Measurements from ENCODE around the gene CARD11. TPM values are rescaled to one million over a fixed set of nuclear protein-coding genes. Genes with fewer than 3 reads are reported as not detected.

The CARD11 gene
- total and polyA plus RNA-seq, 2 experiments from 2014 or later = 0.15 TPM; not detected in 1

GRCh38 chr7:3083350-3083749 is 39.7 kb upstream of the CARD11 start:
- no peak overlapping the region for H3K4me3 ChIP-seq
- H3K9me3 ChIP-seq (ENCODE audit: low read depth) = no peaks in the 10 kb centered on the region
- no peaks in the 10 kb centered on the region for H3K27me3 ChIP-seq
- H3K36me3 ChIP-seq = no peaks in the 10 kb centered on the region
- no peak for DNase-seq (ENCODE audit: low read depth in 1 of 2, low spot score in 1 of 2)
- H3K27ac ChIP-seq = no peak overlapping the region
- no peak for TF ChIP-seq CTCF (IDR thresholded peaks at IDR 0.05; ENCODE audit: low read depth, low read length)
- no peaks in the 10 kb centered on the region for H3K4me1 ChIP-seq (ENCODE audit: low read depth)

GRCh38 chr7:3082831-3083230 is 39.2 kb upstream of the CARD11 start:
- Histone ChIP-seq H3K27me3 (no peaks in the 10 kb centered on the region), H3K9me3 (ENCODE audit: low read depth) (no peaks in the 10 kb centered on the region), H3K4me1 (ENCODE audit: low read depth) (no peaks in the 10 kb centered on the region), H3K4me3 (no peak overlapping the region), H3K36me3 (no peaks in the 10 kb centered on the region), H3K27ac (no peak overlapping the region)
- no peak for DNase-seq (ENCODE audit: low read depth in 1 of 2, low spot score in 1 of 2)
- TF ChIP-seq CTCF (IDR thresholded peaks at IDR 0.05; ENCODE audit: low read depth, low read length) = no peak

- no peak overlapping the region for H3K27ac ChIP-seq
- no peak for TF ChIP-seq CTCF (IDR thresholded peaks at IDR 0.05; ENCODE audit: low read depth, low read length)
- H3K27me3 ChIP-seq = no peaks in the 10 kb centered on the region
- DNase-seq (ENCODE audit: low read depth in 1 of 2, low spot score in 1 of 2) = no peak
- no peak overlapping the region for H3K4me3 ChIP-seq
- no peaks in the 10 kb centered on the region for H3K9me3 ChIP-seq (ENCODE audit: low read depth)
- H3K4me1 ChIP-seq (ENCODE audit: low read depth) = no peaks in the 10 kb centered on the region
- H3K36me3 ChIP-seq = no peaks in the 10 kb centered on the region
Measured at GRCh38 chr7:3082386-3082785, 38.7 kb upstream of the CARD11 start.

GRCh38 chr7:3080106-3080505 is 36.4 kb upstream of the CARD11 start:
- Histone ChIP-seq H3K36me3 (no peaks in the 10 kb centered on the region), H3K4me1 (ENCODE audit: low read depth) (no peaks in the 10 kb centered on the region)

GRCh38 chr7:3078514-3078913 is 34.8 kb upstream of the CARD11 start:
- Histone ChIP-seq H3K4me1 (ENCODE audit: low read depth) (no peaks in the 10 kb centered on the region), H3K27me3 (no peaks in the 10 kb centered on the region), H3K27ac (no peak overlapping the region), H3K9me3 (ENCODE audit: low read depth) (no peaks in the 10 kb centered on the region), H3K4me3 (no peak overlapping the region), H3K36me3 (no peaks in the 10 kb centered on the region)
- no peak for DNase-seq (ENCODE audit: low read depth in 1 of 2, low spot score in 1 of 2)
- TF ChIP-seq CTCF (IDR thresholded peaks at IDR 0.05; ENCODE audit: low read depth, low read length) = no peak

More at GRCh38 chr7:3080106-3080505, 36.4 kb upstream of the CARD11 start:
- Histone ChIP-seq H3K4me3 (no peak overlapping the region), H3K27ac (no peak overlapping the region), H3K27me3 (no peaks in the 10 kb centered on the region), H3K9me3 (ENCODE audit: low read depth) (no peaks in the 10 kb centered on the region)
- DNase-seq (ENCODE audit: low read depth in 1 of 2, low spot score in 1 of 2) = no peak
- no peak for TF ChIP-seq CTCF (IDR thresholded peaks at IDR 0.05; ENCODE audit: low read depth, low read length)

GRCh38 chr7:3076700-3077099 is 33.0 kb upstream of the CARD11 start:
- TF ChIP-seq CTCF (IDR thresholded peaks at IDR 0.05; ENCODE audit: low read depth, low read length) = no peak
- no peak for DNase-seq (ENCODE audit: low read depth in 1 of 2, low spot score in 1 of 2)
- Histone ChIP-seq H3K4me1 (ENCODE audit: low read depth) (no peaks in the 10 kb centered on the region), H3K4me3 (no peak overlapping the region), H3K27ac (no peak overlapping the region), H3K36me3 (no peaks in the 10 kb centered on the region), H3K9me3 (ENCODE audit: low read depth) (no peaks in the 10 kb centered on the region), H3K27me3 (no peaks in the 10 kb centered on the region)

Data from cardiac muscle cell (in vitro differentiated cells and primary cell).